ENCODE measurements around the gene NTM.
"Not testable (repeated sequence)": the region's sequence is repeated elsewhere in the genome, so short reads cannot be mapped to it uniquely, and the experiment has no call there.

NTM gene

GRCh38 chr11:132367293-132367692 lies 996.9 kb downstream of the NTM start:
- no peak for TF ChIP-seq CTCF (IDR thresholded peaks at IDR 0.05; ENCODE audit: borderline replicate concordance, insufficient read depth, low read depth, low read length)
- H3K4me3 ChIP-seq (ENCODE audit: low read depth, low read length), result no peak overlapping the region

GRCh38 chr11:132370114-132370513 lies 999.7 kb downstream of the NTM start:
- H3K4me3 ChIP-seq (ENCODE audit: low read depth, low read length), result not testable (repeated sequence)

- no peak overlapping the region for H3K4me3 ChIP-seq (ENCODE audit: low read depth, low read length)
- no peak for TF ChIP-seq CTCF (IDR thresholded peaks at IDR 0.05; ENCODE audit: borderline replicate concordance, insufficient read depth, low read depth, low read length)
Observed at GRCh38 chr11:132373405-132374143, 1003.2 kb downstream of the NTM start.

- H3K4me3 ChIP-seq (ENCODE audit: low read depth, low read length), result no peak overlapping the region
- no peak for TF ChIP-seq CTCF (IDR thresholded peaks at IDR 0.05; ENCODE audit: borderline replicate concordance, insufficient read depth, low read depth, low read length)
Observed at GRCh38 chr11:132379540-132379939, 1009.1 kb downstream of the NTM start.

Measured in GM12875 (cell line).